H1 (cell line): ENCODE data around the gene PAX7. TPM values are rescaled to one million over a fixed set of nuclear protein-coding genes. Genes with fewer than 3 reads are reported as not detected.

Experiments
- CTCF ChIA-PET: fragments of 300-600 bp; sonication (Branson Sonifier 250); formaldehyde crosslinking; loops from one replicate; lab custom pipeline; 2021; ENCODE audit not compliant: partially characterized antibody; lab: Charles Lee
- POLR2A ChIA-PET: fragments of 300-600 bp; sonication (Branson Sonifier 250); formaldehyde crosslinking; loops from one replicate; lab custom pipeline; 2021; ENCODE audit warnings: inconsistent platforms; ENCODE audit not compliant: partially characterized antibody; lab: Charles Lee
- DNase-seq, 2 experiments: peaks; one replicate each; pipeline versions ENCODE4 v3.0.0 to v3.0.0-alpha.2; 2010 to 2022; ENCODE audit warnings: low spot score in 2 of 2, low read depth in 1 of 2, mixed read lengths in 1 of 2
- FAIRE-seq: peaks from 2 replicates; lab custom pipeline; 2011; peaks lifted over from hg19 to GRCh38; lab: Jason Lieb, UNC
- H2AFZ ChIP-seq: 2 replicates; pipeline ENCODE4 v1.8.1; 2012; ENCODE audit warnings: low read length, inconsistent platforms
- H2AK5ac ChIP-seq: 2 replicates; pipeline ENCODE4 v1.6.1; 2013; ENCODE audit warnings: low read depth, low read length
- H2BK120ac ChIP-seq: replicated peaks from 2 replicates; pipeline ENCODE3; 2013; ENCODE audit warnings: low read depth, low read length, inconsistent platforms
- H2BK12ac ChIP-seq: 2 replicates; pipeline ENCODE4 v1.6.1; 2013; ENCODE audit warnings: low read depth, low read length
- H2BK15ac ChIP-seq: 2 replicates; pipeline ENCODE4 v1.6.1; 2013; ENCODE audit warnings: low read length
- H2BK20ac ChIP-seq: 2 replicates; pipeline ENCODE4 v1.6.1; 2013; ENCODE audit warnings: low read length
- H2BK5ac ChIP-seq: 2 replicates; pipeline ENCODE4 v1.6.1; 2013; ENCODE audit warnings: low read depth, low read length
- H3K14ac ChIP-seq: 2 replicates; pipeline ENCODE4 v1.6.1; 2013; ENCODE audit warnings: inconsistent platforms; ENCODE audit not compliant: insufficient read length
- H3K18ac ChIP-seq: 2 replicates; pipeline ENCODE4 v1.6.1; 2013; ENCODE audit warnings: low read length; ENCODE audit errors: extremely low read depth
- H3K23ac ChIP-seq: 2 replicates; pipeline ENCODE4 v1.6.1; 2013; ENCODE audit warnings: inconsistent platforms; ENCODE audit not compliant: insufficient read length
- H3K23me2 ChIP-seq: 2 replicates; pipeline ENCODE4 v1.6.1; 2013; ENCODE audit warnings: low read depth, low read length
- H3K27ac ChIP-seq: 2 replicates; pipeline ENCODE4 v1.6.1; 2011; ENCODE audit warnings: low read depth, low read length, inconsistent platforms
- H3K27me3 ChIP-seq, 4 experiments: replicated peaks in 1 of 4; 1 replicate in 1 of 4; 2 replicates in 3 of 4; pipeline versions ENCODE4 v1.6.1 to v1.8.1; 2011 to 2013; ENCODE audit warnings: low read length in 3 of 4, mild to moderate bottlenecking in 3 of 4, inconsistent platforms in 2 of 4, mixed read lengths in 2 of 4, moderate library complexity in 1 of 4; ENCODE audit not compliant: control insufficient read depth in 3 of 4, insufficient read depth in 3 of 4; ENCODE audit errors: extremely low read depth in 1 of 4
- H3K36me3 ChIP-seq, 4 experiments: 2 replicates each; pipeline versions ENCODE4 v1.6.1 to v1.8.1; 2011 to 2013; ENCODE audit warnings: mild to moderate bottlenecking in 4 of 4, low read length in 3 of 4, moderate library complexity in 2 of 4, control low read depth in 1 of 4, inconsistent platforms in 1 of 4; ENCODE audit not compliant: insufficient read depth in 4 of 4, control insufficient read depth in 2 of 4
- H3K4ac ChIP-seq: replicated peaks from 2 replicates; pipeline ENCODE3; 2013; ENCODE audit warnings: low read length, low read depth, mixed read lengths, inconsistent platforms; ENCODE audit not compliant: insufficient read length
- H3K4me1 ChIP-seq, 4 experiments: replicated peaks in 1 of 4; 1 replicate in 1 of 4; 2 replicates in 3 of 4; pipeline versions ENCODE4 v1.6.1 to v1.8.1; 2011 to 2013; ENCODE audit warnings: low read length in 3 of 4, inconsistent platforms in 2 of 4, mixed read lengths in 1 of 4; ENCODE audit not compliant: insufficient read depth in 4 of 4, control insufficient read depth in 3 of 4
- H3K4me2 ChIP-seq, 2 experiments: 2 replicates each; pipeline versions ENCODE4 v1.6.1 to v1.8.1; 2011 to 2013; ENCODE audit warnings: low read depth in 2 of 2, low read length in 2 of 2, control low read depth in 1 of 2, inconsistent platforms in 1 of 2, mild to moderate bottlenecking in 1 of 2; ENCODE audit not compliant: insufficient read depth in 1 of 2
- H3K4me3 ChIP-seq, 4 experiments: fragments of 200-600, 300-600 bp in 1 of 4; sonication (generic), shearing (Covaris generic), sonication (Bioruptor Twin) in 1 of 4; 2 replicates each; pipeline versions ENCODE4 v1.5.1 to v1.8.1; 2011 to 2016; ENCODE audit warnings: low read length in 4 of 4, low read depth in 3 of 4, control low read depth in 2 of 4, inconsistent platforms in 2 of 4, mild to moderate bottlenecking in 2 of 4, mixed read lengths in 1 of 4, moderate library complexity in 1 of 4; ENCODE audit not compliant: insufficient read depth in 2 of 4; ENCODE audit errors: extremely low read depth in 1 of 4
- H3K56ac ChIP-seq: replicated peaks from 2 replicates; pipeline ENCODE3; 2013; ENCODE audit warnings: low read depth, mild to moderate bottlenecking, mixed read lengths, low read length, inconsistent platforms; ENCODE audit not compliant: insufficient read length
- H3K79me1 ChIP-seq: 2 replicates; pipeline ENCODE4 v1.6.1; 2013; ENCODE audit warnings: low read depth, low read length, control low read depth
- H3K79me2 ChIP-seq, 2 experiments: 2 replicates each; pipeline versions ENCODE4 v1.6.1 to v1.8.1; 2012 to 2013; ENCODE audit warnings: low read length in 2 of 2, mild to moderate bottlenecking in 2 of 2, inconsistent platforms in 1 of 2; ENCODE audit not compliant: insufficient read depth in 2 of 2, control insufficient read depth in 1 of 2
- H3K9ac ChIP-seq, 4 experiments: replicated peaks in 1 of 4; 1 replicate in 1 of 4; 2 replicates in 3 of 4; pipeline versions ENCODE4 v1.6.1 to v1.8.1; 2011 to 2013; ENCODE audit warnings: low read depth in 3 of 4, low read length in 3 of 4, control low read depth in 2 of 4, mild to moderate bottlenecking in 2 of 4, moderate library complexity in 2 of 4, inconsistent platforms in 1 of 4; ENCODE audit errors: extremely low read depth in 1 of 4
- H3K9me3 ChIP-seq, 2 experiments: 2 replicates each; pipeline versions ENCODE4 v1.6.1 to v1.8.1; 2012 to 2013; ENCODE audit warnings: mild to moderate bottlenecking in 2 of 2, moderate library complexity in 2 of 2, control low read depth in 1 of 2, inconsistent platforms in 1 of 2, low read depth in 1 of 2, low read length in 1 of 2, mixed read lengths in 1 of 2; ENCODE audit not compliant: insufficient read depth in 2 of 2
- H4K20me1 ChIP-seq, 2 experiments: replicated peaks in 1 of 2; 2 replicates each; pipeline versions ENCODE3 to v1.8.1; 2011 to 2013; ENCODE audit warnings: inconsistent platforms in 2 of 2, low read length in 2 of 2, mild to moderate bottlenecking in 1 of 2; ENCODE audit not compliant: insufficient read depth in 2 of 2, control insufficient read depth in 1 of 2
- H4K5ac ChIP-seq: 2 replicates; pipeline ENCODE4 v1.6.1; 2013; ENCODE audit warnings: low read length, low read depth, mixed read lengths, inconsistent platforms; ENCODE audit not compliant: insufficient read length
- H4K8ac ChIP-seq: 2 replicates; pipeline ENCODE4 v1.8.0; 2013; ENCODE audit warnings: mild to moderate bottlenecking, moderate library complexity, low read length, inconsistent platforms; ENCODE audit not compliant: insufficient read depth; ENCODE audit errors: extremely low read depth
- H4K91ac ChIP-seq: replicated peaks from 2 replicates; pipeline ENCODE3; 2013; ENCODE audit warnings: low read length, mixed read lengths, inconsistent platforms; ENCODE audit not compliant: insufficient read length
- CBX8 ChIP-seq: fragments of 300-800, 300-1000 bp; sonication (generic); IDR thresholded peaks from 2 replicates; pipeline ENCODE4 v1.7.1; 2016; ENCODE audit warnings: low read depth, low read length, borderline replicate concordance
- EGR1 ChIP-seq: IDR thresholded peaks from 2 replicates; pipeline ENCODE4 v1.6.1; 2011; ENCODE audit warnings: low read depth, low read length, borderline replicate concordance
- FOSL1 ChIP-seq: IDR thresholded peaks from 2 replicates; pipeline ENCODE4 v1.6.1; 2011; ENCODE audit warnings: mild to moderate bottlenecking, low read depth, low read length, moderate library complexity; ENCODE audit not compliant: insufficient read depth
- GABPA ChIP-seq: IDR thresholded peaks from 2 replicates; pipeline ENCODE4 v1.6.1; 2011; ENCODE audit warnings: mild to moderate bottlenecking, low read length, moderate library complexity, borderline replicate concordance; ENCODE audit not compliant: insufficient read depth
- HDAC2 ChIP-seq, 2 experiments: fragments of 300-600 bp in 1 of 2; sonication (generic) in 1 of 2; IDR thresholded peaks; 2 replicates each; pipeline ENCODE4 v1.6.1; 2011 to 2012; ENCODE audit warnings: low read depth in 2 of 2, low read length in 2 of 2, mild to moderate bottlenecking in 2 of 2, moderate library complexity in 2 of 2, borderline replicate concordance in 1 of 2, inconsistent platforms in 1 of 2
- MAX ChIP-seq: IDR thresholded peaks from 2 replicates; pipeline ENCODE4 v1.6.1; 2012; ENCODE audit warnings: inconsistent platforms
- RAD21 ChIP-seq, 2 experiments: IDR thresholded peaks in 1 of 2; conservative IDR thresholded peaks in 1 of 2; 2 replicates each; pipeline ENCODE4 v1.6.1; 2011; ENCODE audit warnings: low read depth in 2 of 2, low read length in 2 of 2, improper control_type of control experiment in 1 of 2, inconsistent platforms in 1 of 2, mild to moderate bottlenecking in 1 of 2, moderate library complexity in 1 of 2
- SIN3A ChIP-seq, 2 experiments: IDR thresholded peaks in 1 of 2; conservative IDR thresholded peaks in 1 of 2; 2 replicates each; pipeline ENCODE4 v1.6.1; 2011 to 2012; ENCODE audit warnings: low read length in 2 of 2, improper control_type of control experiment in 1 of 2, low read depth in 1 of 2, mild to moderate bottlenecking in 1 of 2
- TBP ChIP-seq: IDR thresholded peaks from 2 replicates; pipeline ENCODE4 v1.6.1; 2011; ENCODE audit warnings: low read depth, low read length, improper control_type of control experiment
- TCF12 ChIP-seq: IDR thresholded peaks from 2 replicates; pipeline ENCODE4 v1.6.1; 2011; ENCODE audit warnings: low read depth, mild to moderate bottlenecking, low read length
- USF2 ChIP-seq: IDR thresholded peaks from 2 replicates; pipeline ENCODE4 v1.6.1; 2011; ENCODE audit warnings: low read length, improper control_type of control experiment
- WGBS, 2 experiments: shearing (Covaris generic) in 1 of 2; methylation state at CpG; one replicate each; pipeline versions ENCODE4 v1.1.6 to v1.1.7; 2013 to 2015; ENCODE audit warnings: low lambda C conversion rate in 2 of 2, mixed read lengths in 2 of 2, inconsistent platforms in 1 of 2, low coverage in 1 of 2, missing lambda C conversion rate in 1 of 2; ENCODE audit not compliant: insufficient replicate concordance in 2 of 2, insufficient coverage in 1 of 2, insufficient read length in 1 of 2; ENCODE audit errors: extremely low coverage in 1 of 2, missing lambda C conversion rate in 1 of 2; 5-methylcytosine and 5-hydroxymethylcytosine counted together
- polyA plus RNA-seq, 7 experiments: library from polyadenylated mRNA; depleted of rRNA in 3 of 7; stranded (reverse) in 5 of 7; unstranded in 2 of 7; fragments of >200 nt in 5 of 7; fragments of 200-250 nt in 2 of 7; gene quantifications; 1 replicate in 5 of 7; 2 replicates in 1 of 7; 4 replicates in 1 of 7; pipeline versions ENCODE4 v1.2.1 to v1.2.3, GENCODE V29; 2011 to 2013; ENCODE audit warnings: missing spikeins in 2 of 7, mixed read lengths in 2 of 7
- total RNA-seq: library from RNA; stranded (reverse); fragmentation: NEBNext Ultra II Directional; extraction: Animal tissue kit (Norgen Biotek cat#: 25700); gene quantifications from 2 replicates; pipeline ENCODE4 v1.2.1, GENCODE V29; 2021

Gene PAX7
- total and polyA plus RNA-seq, 2 of the 8 experiments (the other 6 are each of a cell fraction or from before 2014, with no cell fraction given), result not detected

- Histone ChIP-seq H4K91ac (no peak overlapping the region), H3K4me3 (no peak overlapping the region; a peak in 1 of 8 replicates), H4K8ac (no peak overlapping the region; the same call in 1 of the 2 replicates), H3K9me3 (no peaks in the 10 kb centered on the region), H2BK20ac (no peak overlapping the region), H3K23ac (no peak overlapping the region), H3K4ac (no peak overlapping the region), H3K56ac (no peak overlapping the region), H3K79me1 (no peaks in the 10 kb centered on the region), H2BK5ac (no peak overlapping the region), H2BK120ac (no peak overlapping the region), H4K5ac (no peak overlapping the region), H3K23me2 (no peaks in the 10 kb centered on the region), H2BK15ac (0 out of 2 replicates have a peak overlapping the region, but pooled peaks have one; percentile 66), H2AK5ac (no peak overlapping the region), H2AFZ (peak overlapping the region; percentile 76), H2BK12ac (no peak overlapping the region), H3K4me1 (peaks cover 3 to 15% (median 7%) of the 10 kb centered on the region in 4 experiments; a peak in 6 of 7 replicates), H3K27me3 (peaks cover 0 to 4% (median 0%) of the 10 kb centered on the region in 4 experiments; a peak in 3 of 7 replicates), H3K9ac (no peak overlapping the region), H3K79me2 (no peaks in the 10 kb centered on the region), H3K18ac (no peak overlapping the region), H3K14ac (no peak overlapping the region), H3K4me2 (peak overlapping the region in 1 of 2 experiments; percentile 51; a peak in 2 of 4 replicates), H3K36me3 (no peaks in the 10 kb centered on the region), H3K27ac (no peak overlapping the region), H4K20me1 (no peaks in the 10 kb centered on the region)
- DNase-seq (peak; percentile 33 to 78), FAIRE-seq (peak; percentile 87)
- 38% methylated on average over 5 of the region's 5 CpGs; no CpG with 5 or more reads in 1 of the 2 experiments for WGBS, 2 experiments
- ChIA-PET CTCF (interaction anchor here (0.8 to 5.2 kb wide), 21 partner anchors 9 to 200 kb away, joined by 3 to 23 read pairs (median 4); no protein-coding TSS in a partner anchor), POLR2A (interaction anchor here (1.0 to 1.3 kb wide), 2 partner anchors 10 to 20 kb away, joined by 3 to 4 read pairs; no protein-coding TSS in a partner anchor)
- TF ChIP-seq TCF12 (no peak), USF2 (no peak), CBX8 (no peak), MAX (no peak), FOSL1 (no peak), GABPA (peak; percentile 25; the same call in 1 of the 2 replicates), RAD21 (IDR thresholded peaks at IDR 0.05 in 1 of 2, conservative IDR thresholded peaks at IDR 0.05 in 1 of 2; ENCODE audit: low read depth in 2 of 2, low read length in 2 of 2) (peak; percentile 41 to 59), HDAC2 (IDR thresholded peaks at IDR 0.05; ENCODE audit: borderline replicate concordance in 1 of 2, low read depth in 2 of 2, low read length in 2 of 2) (no peak), EGR1 (no peak), SIN3A (conservative IDR thresholded peaks at IDR 0.05 in 1 of 2, IDR thresholded peaks at IDR 0.05 in 1 of 2; ENCODE audit: low read depth in 1 of 2, low read length in 2 of 2) (no peak), TBP (no peak)
Observed at GRCh38 chr1:18794561-18794960, 163.9 kb downstream of the PAX7 start.
